HG02973 (cell line): ENCODE results near the gene DUSP12.

Experiments
- ATAC-seq: cut with Tn5 transposase; IDR thresholded peaks from one replicate; pipeline ENCODE4 v1.9.1; 2021; ENCODE audit warnings: moderate library complexity; ENCODE audit not compliant: unreplicated experiment

The DUSP12 gene

DNA sequence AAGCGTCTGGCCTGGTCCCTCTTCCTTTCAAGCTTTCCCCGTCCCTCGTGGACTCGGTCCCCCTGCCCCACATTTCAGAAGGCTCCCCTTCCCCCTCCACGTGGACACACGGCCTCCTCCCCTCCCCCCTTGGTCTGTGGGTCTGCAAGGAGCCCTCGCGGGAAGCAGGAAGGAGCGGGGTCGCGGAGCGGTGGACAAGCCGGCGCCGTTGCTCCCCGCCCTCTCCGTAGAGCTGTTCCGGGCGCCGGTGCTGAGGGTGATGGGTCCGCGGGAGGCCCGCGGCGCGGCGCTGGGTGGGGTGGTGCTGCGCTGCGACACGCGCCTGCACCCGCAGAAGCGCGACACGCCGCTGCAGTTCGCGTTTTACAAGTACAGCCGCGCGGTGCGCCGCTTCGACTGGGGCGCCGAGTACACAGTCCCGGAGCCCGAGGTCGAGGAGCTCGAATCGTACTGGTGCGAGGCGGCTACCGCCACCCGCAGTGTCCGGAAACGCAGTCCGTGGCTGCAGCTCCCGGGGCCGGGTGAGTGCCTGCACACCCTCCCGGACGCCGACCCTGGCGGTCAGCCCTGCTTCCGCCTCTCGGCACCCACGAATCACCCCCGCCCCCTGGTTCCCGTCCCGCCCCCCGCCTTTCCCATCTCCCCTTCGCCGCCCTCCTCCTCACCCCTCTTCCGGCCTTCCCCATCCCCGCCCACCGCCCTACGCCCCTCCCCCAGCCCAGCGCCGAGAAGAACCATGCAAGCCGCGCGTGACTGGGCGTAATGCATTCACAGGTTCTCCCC, 22.9 kb upstream of the DUSP12 start:
- ATAC-seq: peak; percentile 38

DNA sequence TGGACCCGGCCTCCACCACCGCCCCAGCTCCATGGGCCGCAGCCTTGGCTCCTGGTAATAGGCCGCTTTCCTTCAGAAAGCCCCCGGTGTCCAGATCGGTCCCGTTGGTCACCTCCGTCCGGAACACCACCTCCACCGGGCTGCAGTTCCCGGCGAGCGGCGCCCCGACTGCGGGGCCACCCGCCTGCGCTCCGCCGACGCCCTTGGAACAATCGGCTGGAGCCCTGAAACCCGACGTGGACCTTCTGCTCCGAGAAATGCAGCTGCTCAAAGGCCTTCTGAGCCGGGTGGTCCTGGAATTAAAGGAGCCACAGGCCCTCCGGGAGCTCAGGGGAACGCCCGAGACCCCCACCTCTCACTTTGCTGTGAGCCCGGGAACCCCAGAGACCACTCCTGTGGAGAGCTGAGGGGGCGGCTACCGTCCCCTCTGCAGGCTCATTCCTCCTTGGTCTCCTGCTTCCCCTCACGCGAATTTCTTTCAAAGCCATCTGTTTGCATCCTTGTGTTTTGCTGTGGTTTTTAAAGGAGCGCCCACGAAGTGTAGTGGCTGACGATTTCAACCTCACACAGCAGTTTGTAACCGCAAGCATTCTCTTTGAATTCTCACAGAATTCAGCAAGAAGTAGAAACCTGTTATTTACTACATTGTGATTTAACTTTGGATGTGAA, 22.2 kb upstream of the DUSP12 start:
- ATAC-seq: peak; percentile 12

DNA sequence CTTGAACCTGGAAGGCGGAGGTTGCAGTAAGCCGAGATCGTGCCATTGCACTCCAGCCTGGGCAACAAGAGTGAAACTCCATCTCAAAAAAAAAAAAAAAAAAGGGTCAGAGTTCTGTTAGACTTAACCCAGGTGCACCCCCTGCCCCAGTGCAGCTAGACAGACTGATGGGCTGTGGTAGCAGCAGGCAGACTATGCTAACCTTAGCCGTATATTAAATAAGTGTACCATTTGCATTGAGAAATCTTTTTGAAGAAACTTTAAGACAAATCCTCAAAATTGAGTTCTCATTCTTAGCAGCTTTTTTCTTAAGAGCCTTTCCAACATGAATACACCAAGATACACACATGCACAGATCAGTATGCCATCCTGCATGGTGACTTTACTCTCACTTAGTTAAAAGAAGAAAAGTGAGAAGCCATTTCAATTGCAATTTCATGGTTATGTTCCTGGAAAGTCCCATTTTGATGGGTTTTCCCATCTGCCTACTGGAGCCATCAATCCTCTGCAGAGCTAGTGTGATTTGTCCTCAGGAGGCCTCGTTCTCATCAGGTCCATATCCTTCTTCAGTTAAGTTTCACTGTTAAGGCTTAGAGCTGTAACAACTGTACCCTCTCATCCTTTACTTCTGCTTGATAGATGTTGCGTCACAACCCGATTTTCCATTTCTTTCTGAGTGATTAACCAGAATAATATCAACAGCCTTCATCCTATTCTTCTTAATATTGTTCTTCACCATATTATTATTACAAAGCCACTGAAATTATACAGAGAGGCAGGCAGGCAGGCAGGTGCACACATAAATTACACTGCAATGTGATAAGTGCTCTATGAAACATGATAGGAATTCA, 21.0 kb upstream of the DUSP12 start:
- no peak for ATAC-seq

DNA sequence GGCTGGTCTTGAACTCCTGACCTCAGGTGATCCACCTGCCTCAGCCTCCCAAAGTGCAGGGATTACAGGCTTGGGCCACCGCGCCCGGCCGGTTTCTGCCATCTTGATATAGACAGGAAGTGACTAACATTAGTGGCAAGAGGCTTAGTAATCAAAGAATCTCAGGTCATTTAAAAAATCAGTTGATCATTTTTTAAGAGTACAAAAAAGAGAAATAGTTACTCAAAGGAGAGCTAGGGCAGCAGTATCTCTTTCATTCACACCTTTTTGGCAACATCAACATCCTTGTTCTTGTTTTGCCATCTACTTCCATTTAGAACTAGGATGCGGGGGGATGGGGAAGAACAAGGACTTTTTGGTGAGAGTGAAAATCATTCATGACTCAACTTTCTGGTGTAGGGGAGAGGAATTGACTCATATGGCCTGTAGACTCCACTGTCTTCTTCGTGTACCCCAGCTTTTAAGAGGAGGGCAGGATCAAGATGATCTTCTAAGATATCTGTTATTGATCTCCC, 19.5 kb upstream of the DUSP12 start:
- no peak for ATAC-seq

DNA sequence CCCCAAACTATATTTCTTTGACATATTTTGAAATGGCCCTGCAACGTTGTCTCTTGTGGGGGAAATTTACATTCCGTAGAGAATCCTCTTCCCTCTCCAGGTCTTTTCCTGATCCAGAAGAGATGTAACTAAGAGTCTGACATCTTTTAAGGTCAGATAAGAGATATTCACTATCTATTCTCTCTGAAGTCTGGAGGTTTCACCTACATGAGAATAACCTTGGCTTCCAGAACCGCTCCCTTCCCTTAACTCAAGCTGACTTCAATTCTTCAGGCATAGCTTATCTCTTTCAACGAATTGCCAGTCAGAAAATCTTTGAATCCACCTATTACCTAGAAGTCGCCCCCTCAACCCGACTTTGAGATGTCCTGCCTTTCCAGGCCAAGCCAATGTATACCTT, 18.3 kb upstream of the DUSP12 start:
- ATAC-seq: no peak

DNA sequence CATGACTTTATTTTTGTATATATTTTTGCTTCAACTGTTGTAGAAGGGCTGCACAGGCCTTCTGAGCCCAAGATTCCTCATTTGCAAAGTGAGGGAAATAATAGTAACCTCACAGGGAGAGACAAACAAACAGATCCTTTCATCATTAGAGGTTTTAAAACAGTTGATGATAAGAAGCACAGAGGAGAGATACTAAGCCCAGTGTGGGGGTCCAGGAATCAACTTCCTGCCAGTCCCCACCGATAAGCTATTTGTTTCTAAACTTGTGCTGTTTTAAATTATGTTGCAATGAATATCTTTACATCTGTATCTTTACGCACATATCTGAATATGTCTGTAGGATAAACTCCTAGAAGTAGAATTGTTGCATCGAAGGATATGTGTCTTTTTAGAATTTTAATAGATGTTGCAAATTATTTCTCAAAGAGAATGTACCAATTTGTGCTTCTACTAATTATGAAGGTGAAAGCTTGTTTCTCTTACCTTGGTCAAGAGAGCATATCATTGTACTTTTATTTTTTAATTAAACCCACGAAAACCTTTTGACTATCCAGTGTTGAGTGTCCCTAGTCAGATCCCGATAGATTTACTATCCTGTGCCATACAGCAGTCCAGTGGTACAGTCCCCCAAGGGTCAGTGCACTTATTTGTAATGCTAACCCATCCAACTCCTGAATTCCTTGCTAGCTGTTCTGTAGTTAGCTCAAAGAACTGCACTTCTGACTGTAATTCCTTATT, 17.4 kb upstream of the DUSP12 start:
- no peak for ATAC-seq

DNA sequence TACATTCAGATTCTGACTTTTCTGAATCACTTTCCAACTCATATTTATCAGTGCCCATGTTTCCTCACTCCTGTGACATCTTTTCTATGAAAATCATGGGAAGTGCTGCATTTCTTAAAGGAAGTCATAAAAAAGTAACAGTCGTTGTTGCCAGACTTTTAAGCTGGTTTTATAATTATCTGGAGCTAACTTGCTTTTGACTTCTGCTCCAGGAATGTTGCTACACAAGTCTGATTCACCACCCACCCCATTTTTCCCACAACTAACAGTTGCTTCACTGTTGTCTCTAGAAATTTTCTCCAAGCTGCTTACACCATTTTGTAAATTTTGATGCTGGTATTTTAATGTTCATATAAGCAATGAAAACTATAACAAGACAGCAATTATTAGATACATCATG, 16.1 kb upstream of the DUSP12 start:
- ATAC-seq: no peak

DNA sequence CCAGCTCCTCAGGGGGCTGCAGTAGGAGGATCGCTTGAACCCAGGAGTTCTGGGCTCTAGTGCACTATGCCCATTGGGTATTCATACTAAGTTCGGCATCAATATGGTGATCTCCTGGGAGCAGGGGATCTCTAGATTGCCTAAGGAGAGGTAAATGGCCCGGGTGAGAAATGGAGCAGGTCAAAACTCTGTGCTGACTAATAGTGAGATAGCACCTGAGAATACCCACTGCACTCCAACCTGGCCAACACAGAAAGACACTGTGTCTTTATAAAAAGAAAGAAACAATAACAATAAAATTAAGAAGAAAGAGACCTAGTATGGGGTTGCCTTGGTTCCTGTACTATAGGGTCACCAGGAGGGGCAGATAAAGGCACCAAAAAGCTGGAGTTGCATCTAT, 13.7 kb upstream of the DUSP12 start:
- no peak for ATAC-seq

DNA sequence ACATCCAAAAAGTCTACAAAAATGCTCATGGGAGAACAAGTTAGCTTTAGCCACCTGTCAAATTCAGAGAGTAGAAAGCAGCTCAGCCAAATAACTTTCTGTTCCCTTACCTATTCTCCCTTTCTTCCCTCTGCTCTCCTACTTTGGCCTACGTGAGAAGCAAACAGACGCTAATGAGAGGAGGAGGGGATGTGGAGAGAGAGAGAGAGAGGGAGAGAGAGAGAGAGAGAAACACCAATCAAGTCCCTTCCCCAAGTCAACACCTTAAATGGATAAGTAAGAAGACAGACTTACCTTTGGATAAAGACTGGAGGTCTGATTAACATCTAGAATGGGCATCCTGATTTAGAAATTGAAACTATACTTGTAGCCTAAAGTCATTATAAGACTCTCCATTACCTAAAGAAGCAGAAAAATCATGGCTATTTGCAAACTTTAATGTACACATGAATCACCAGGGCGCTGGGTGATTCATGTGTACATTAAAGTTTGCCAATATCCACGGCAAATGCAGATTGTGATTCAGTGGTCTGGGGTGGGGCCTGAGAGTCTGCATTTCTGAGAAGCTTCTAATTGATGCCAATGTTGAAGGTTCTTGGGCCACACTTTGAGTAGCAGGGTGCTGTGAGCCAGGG, 13.1 kb upstream of the DUSP12 start:
- no peak for ATAC-seq

DNA sequence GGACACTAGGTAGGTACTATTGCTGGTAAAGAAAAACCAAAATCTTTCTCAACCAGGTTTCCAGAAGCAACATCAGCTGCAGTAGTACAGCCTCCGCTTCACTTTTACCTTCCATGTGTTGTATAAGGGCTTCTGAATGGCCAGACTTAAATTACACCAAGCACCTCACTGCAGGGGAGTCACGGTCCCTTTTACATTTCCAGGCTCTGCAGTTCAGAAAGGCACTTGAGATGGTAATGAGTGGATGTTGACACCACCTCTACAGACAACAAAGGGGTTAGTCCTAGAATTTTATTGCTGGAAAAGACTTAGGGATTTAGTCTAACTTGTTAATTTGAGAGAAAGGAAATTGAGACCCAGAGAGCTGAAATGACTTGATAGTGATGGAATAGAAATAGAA, 12.0 kb upstream of the DUSP12 start:
- ATAC-seq: no peak

DNA sequence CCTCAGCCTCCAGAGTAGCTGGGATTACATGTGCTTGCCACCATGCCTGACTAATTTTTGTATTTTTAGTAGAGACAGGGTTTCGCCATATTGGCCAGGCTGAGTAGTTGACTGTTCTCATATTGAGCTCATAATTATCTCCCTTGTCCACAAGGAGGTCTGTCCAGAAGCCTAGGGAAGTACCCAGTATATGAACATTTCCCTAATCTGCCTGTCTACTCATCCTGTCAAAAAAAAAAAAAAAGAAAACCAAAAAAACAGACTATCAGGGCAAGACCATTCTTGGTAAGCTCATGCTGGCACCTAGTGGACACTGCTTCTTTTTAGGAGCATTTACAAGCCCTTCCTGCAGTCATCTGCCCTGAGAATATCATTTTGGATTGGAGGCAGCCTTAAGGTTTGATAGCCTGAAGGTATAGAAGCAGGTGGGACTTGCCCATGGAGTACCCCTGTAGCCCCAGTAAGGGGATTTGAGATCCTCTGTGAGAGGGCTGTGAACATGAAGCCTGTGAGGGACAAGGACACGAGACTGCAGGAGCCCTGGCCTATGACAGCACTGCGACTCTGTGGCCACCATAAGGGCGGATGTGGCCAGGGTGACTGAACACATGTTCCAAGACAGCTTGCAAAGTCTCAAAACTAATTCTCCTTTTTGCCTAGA, 10.8 kb upstream of the DUSP12 start:
- peak; percentile 56 for ATAC-seq

DNA sequence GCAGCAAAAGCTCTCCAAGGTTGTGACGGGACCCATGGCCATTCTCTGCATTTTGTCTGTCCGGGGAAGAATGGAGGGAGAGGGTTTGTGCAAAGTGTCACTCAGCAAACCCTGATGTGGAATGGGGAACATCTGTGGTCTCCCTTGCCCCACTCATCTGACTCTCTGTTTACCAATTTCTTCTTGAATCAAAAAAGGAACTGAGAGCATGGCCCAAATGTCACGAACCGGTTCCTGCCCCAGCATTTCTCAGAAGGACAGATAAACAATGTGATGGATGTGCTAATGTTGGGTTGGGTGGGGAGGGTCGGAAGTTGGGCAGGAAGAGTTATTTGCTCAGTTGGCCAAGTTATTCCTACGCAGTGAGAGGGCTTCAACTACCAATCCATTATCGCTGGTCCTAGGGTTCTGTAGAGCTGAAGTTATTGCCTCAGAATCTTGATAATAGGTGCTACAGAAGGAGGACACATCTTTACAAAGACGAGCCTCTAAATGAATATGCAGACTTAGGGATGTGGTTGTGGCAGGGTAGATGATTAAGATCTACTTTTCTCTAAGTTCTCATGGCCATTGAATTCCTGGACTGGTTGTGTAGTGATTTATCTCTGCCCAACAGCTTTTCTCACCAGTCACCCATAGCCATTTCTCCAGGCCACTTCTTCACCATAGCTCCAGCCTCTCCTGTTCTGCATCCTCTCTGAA, 9.6 kb upstream of the DUSP12 start:
- no peak for ATAC-seq

DNA sequence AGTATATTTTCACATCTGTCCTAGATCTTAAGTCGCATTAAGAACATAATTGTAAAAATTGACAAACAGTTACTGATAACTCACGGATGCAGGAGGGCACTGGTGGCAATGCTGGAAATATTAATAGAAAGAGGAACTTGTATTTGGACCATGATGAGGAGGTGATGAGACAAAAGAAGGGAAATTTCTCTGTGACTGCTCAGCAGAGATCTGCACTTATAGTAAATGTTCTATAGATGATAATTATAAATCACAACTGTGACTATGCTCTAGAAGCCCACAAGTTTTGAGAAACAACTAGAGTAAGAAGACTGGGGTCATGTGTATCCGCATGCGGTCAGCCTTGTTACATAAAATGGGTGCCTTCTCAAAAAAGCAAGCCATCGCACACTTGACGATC, 8.7 kb upstream of the DUSP12 start:
- ATAC-seq: no peak

DNA sequence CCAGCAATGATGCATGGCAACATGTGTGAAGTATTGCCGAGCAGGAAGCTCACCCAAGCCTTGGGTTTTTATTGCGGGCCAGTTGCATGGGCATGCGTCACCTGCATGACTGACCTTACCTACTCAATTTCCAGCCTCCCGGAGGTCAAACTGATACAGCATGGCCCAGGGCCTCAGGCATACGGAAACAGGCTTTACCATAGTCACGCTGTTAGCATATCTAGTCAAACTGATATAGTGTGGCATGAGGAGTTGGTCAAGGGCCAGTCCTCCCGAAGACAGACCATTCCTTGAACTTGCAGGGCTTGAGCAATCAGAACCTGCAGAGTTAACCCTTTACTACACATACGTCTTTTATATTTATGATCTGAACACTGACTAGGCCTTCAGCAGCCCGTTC, 6.4 kb upstream of the DUSP12 start:
- no peak for ATAC-seq

DNA sequence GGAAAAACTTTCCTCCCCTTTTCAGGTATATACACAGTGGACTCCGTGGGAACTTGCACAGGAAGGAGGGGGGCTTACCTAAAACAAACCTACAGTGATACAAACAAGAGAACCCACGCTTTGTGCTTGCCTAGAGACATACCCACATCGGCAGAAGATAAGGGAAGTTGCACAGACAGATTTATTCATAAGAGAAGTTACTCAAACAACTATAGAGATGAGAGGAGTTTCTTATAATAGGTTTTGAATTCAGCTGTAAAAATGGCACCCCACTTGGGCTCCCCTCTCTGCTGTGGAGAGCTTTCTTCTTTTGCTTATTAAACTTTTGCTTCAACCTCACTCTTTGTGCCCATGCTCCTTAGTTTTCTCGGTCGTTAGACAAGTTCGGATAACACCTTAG, 1.8 kb upstream of the DUSP12 start:
- ATAC-seq: no peak

DNA sequence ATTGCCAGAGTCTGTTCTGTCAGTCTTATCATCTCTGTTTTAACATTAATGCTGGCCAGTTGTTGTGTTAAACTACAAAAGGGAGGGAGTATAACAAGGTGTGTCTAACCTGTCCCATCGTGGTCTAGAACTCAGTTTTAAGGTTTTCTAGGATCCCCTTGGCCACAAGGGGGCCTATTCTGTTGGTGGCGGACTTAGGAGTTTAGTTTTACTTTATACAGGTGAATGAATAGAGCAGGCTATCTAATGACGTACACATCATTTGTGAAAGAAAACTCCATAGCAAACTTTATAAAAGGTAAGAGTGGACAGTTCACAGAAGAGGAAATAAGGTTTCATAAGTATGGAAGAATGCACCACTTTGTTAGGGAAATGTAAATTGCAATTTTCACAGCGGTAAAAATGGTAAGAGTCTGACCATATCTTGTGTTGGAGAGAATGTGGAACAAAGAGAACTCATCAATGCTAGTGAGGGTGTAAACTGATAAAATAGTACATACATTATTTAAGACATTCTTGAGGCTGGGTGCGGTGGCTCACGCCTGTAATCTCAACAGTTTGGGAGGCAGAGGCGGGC, 14.0 kb downstream of the DUSP12 start:
- no peak for ATAC-seq

DNA sequence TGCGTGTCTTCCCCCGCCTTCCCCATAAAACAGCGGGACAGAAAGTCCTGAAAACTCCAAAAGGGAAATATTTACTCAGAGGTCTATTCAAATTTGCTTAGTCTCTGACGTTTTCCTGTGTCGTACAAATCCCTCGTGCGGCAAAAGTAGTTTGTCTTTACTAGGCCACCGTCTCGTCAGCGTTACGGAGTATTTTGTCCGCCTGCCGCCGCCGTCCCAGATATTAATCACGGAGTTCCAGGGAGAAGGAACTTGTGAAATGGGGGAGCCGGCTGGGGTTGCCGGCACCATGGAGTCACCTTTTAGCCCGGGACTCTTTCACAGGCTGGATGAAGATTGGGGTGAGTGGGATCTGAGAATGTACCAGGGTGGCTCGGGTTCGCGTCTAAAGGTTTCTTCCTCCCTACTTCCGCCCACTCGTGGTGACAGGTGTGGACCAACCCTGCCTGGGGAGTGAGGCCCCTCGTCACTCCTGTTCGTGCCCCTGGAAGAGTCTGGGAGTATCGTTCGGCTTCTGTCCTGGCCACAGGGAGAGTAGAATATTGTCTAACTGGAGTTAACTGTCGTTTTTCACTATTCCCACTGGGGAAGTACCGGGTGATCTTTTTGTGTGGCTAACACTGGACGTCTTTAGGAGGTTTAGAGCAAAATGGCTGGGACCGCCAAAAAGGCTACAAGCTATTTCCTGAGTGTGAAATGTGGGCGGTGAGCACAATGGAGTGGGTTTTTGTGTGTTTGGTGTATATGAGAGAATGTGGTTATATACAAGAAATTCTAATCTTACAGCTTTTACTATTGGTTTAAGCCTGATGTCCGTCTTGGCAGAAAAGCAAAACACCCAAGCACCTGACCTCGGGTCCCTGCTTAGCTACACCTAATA, 16.8 kb downstream of the DUSP12 start, which contains the start of gene ATF6:
Gene ATF6, plus strand, starts transcription at position 219 of the 880 bp plus-strand sequence. Its CDS starts 41 bp downstream, at position 260.
- ATAC-seq: peak; percentile 58

DNA sequence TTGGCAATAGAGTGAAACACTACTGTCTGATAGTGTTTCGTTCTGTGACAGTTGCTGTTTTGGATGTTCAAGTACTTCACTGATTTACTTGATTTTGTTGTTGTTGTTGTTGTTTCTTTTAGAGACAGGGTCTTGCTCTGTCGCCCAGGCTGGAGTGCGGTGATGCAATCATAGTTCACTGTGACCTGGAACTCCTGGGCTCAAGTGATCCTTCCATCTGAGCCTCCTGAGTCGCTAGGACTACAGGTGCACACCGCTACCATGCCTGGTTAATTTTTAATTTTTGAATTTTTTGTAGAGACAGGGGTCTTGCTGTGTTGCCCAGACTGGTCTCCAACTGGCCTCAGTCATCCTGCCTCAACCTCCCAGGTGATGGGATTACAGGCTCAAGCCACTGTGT, 18.9 kb downstream of the DUSP12 start:
- no peak for ATAC-seq
